Endothelial cell of umbilical vein (primary cell): ENCODE measurements around the gene GALNT10. TPM values are rescaled to one million over a fixed set of nuclear protein-coding genes. Genes with fewer than 3 reads are reported as not detected.

Source experiments
- BruUV-seq: library from RNA; stranded (reverse); fragments of 400-500 nt; replicated peaks from 2 replicates; lab custom pipeline; 2021; lab: Mats Ljungman, UMichigan
- CTCF ChIA-PET: fragments of 300-600, 350-600 bp; sonication (Branson Sonifier 250); formaldehyde crosslinking; loops from one replicate; lab custom pipeline; 2021; ENCODE audit warnings: antibody characterized with exemption, inconsistent platforms; lab: Charles Lee
- POLR2A ChIA-PET: fragments of 300-600, 350-600 bp; sonication (Branson Sonifier 250); formaldehyde crosslinking; loops from one replicate; lab custom pipeline; 2021; ENCODE audit warnings: antibody characterized with exemption, inconsistent platforms; lab: Charles Lee
- DNase-seq: peaks from one replicate; pipeline ENCODE4 v3.0.0-alpha.2; 2011; ENCODE audit warnings: low read depth, low spot score
- FAIRE-seq: peaks from 2 replicates; lab custom pipeline; 2011; peaks lifted over from hg19 to GRCh38; lab: Jason Lieb, UNC
- H2AFZ ChIP-seq: 2 replicates; pipeline ENCODE4 v1.6.0; 2012; ENCODE audit warnings: low read depth, low read length, control low read depth, inconsistent platforms
- H3K27ac ChIP-seq: 2 replicates; pipeline ENCODE4 v1.5.1; 2011; ENCODE audit warnings: low read depth, mild to moderate bottlenecking, control low read depth, low read length, moderate library complexity; ENCODE audit not compliant: insufficient read depth
- H3K27me3 ChIP-seq, 2 experiments: 2 replicates each; pipeline versions ENCODE4 v1.6.0 to v1.6.1; 2011; ENCODE audit warnings: low read length in 2 of 2, mixed read lengths in 1 of 2; ENCODE audit not compliant: control insufficient read depth in 2 of 2, insufficient read depth in 2 of 2
- H3K36me3 ChIP-seq, 2 experiments: 2 replicates in 1 of 2; 3 replicates in 1 of 2; pipeline ENCODE4 v1.5.1; 2011; ENCODE audit warnings: low read length in 2 of 2, mild to moderate bottlenecking in 1 of 2, moderate library complexity in 1 of 2; ENCODE audit not compliant: control insufficient read depth in 2 of 2, insufficient read depth in 2 of 2; ENCODE audit errors: extremely low read depth in 1 of 2
- H3K4me1 ChIP-seq: 3 replicates; pipeline ENCODE4 v1.5.1; 2011; ENCODE audit warnings: mild to moderate bottlenecking, low read length; ENCODE audit not compliant: control insufficient read depth, insufficient read depth; ENCODE audit errors: extremely low read depth
- H3K4me2 ChIP-seq: 2 replicates; pipeline ENCODE4 v1.6.1; 2011; ENCODE audit warnings: low read length, control low read depth, mixed read lengths; ENCODE audit not compliant: insufficient read depth
- H3K4me3 ChIP-seq, 3 experiments: fragments of 200-600 bp in 1 of 3; sonication (generic), shearing (Covaris generic) in 1 of 3; replicated peaks in 1 of 3; 2 replicates each; pipeline ENCODE4 v1.5.1; 2011 to 2016; ENCODE audit warnings: control low read depth in 3 of 3, low read length in 3 of 3, mild to moderate bottlenecking in 2 of 3, inconsistent platforms in 1 of 3, low read depth in 1 of 3, moderate library complexity in 1 of 3; ENCODE audit not compliant: insufficient read depth in 1 of 3
- H3K79me2 ChIP-seq: 2 replicates; pipeline ENCODE4 v1.6.0; 2012; ENCODE audit warnings: low read length, inconsistent platforms; ENCODE audit not compliant: control insufficient read depth, insufficient read depth
- H3K9ac ChIP-seq: replicated peaks from 2 replicates; pipeline ENCODE3; 2011; ENCODE audit warnings: low read length, control low read depth; ENCODE audit not compliant: insufficient read depth; ENCODE audit errors: extremely low read depth
- H3K9me1 ChIP-seq: replicated peaks from 3 replicates; pipeline ENCODE4 v1.6.0; 2011; ENCODE audit warnings: mild to moderate bottlenecking, low read length; ENCODE audit not compliant: control insufficient read depth, insufficient read depth; ENCODE audit errors: extremely low read depth
- H3K9me3 ChIP-seq: replicated peaks from 2 replicates; pipeline ENCODE4 v1.5.1; 2012; ENCODE audit warnings: low read length, inconsistent platforms; ENCODE audit not compliant: control insufficient read depth, insufficient read depth
- H4K20me1 ChIP-seq: replicated peaks from 2 replicates; pipeline ENCODE3; 2011; ENCODE audit warnings: mild to moderate bottlenecking, low read length; ENCODE audit not compliant: control insufficient read depth, insufficient read depth; ENCODE audit errors: extremely low read depth
- EZH2 ChIP-seq: IDR thresholded peaks from 2 replicates; pipeline ENCODE4 v1.6.1; 2012; ENCODE audit warnings: borderline replicate concordance, low read depth, mild to moderate bottlenecking, moderate library complexity, low read length, inconsistent platforms; ENCODE audit not compliant: severe bottlenecking
- FOS ChIP-seq: IDR thresholded peaks from 2 replicates; pipeline ENCODE4 v1.6.1; 2011; ENCODE audit warnings: mild to moderate bottlenecking, low read length, moderate library complexity, borderline replicate concordance; ENCODE audit not compliant: insufficient read depth
- GATA2 ChIP-seq: IDR thresholded peaks from 2 replicates; pipeline ENCODE4 v1.7.0; 2011; ENCODE audit warnings: low read depth, mild to moderate bottlenecking, moderate library complexity, mixed read lengths, low read length; ENCODE audit not compliant: insufficient read length, insufficient read depth
- JUN ChIP-seq: IDR thresholded peaks from 2 replicates; pipeline ENCODE4 v1.6.1; 2011; ENCODE audit warnings: borderline replicate concordance, low read depth; ENCODE audit not compliant: insufficient read length, insufficient read depth
- MAX ChIP-seq: IDR thresholded peaks from 2 replicates; pipeline ENCODE4 v1.6.1; 2011; ENCODE audit not compliant: insufficient read depth, insufficient read length
- MYC ChIP-seq: IDR thresholded peaks from one replicate; pipeline ENCODE4 v1.6.1; 2011; ENCODE audit warnings: mild to moderate bottlenecking, low read depth, low read length
- POLR2A ChIP-seq: IDR thresholded peaks from 2 replicates; pipeline ENCODE4 v1.6.1; 2012; ENCODE audit warnings: low read depth, mild to moderate bottlenecking, control low read depth, low read length
- POLR2AphosphoS5 ChIP-seq: IDR thresholded peaks from 2 replicates; pipeline ENCODE4 v1.6.1; 2012; ENCODE audit warnings: low read depth, mild to moderate bottlenecking, control low read depth, low read length, moderate library complexity; ENCODE audit not compliant: insufficient read depth
- dilution Hi-C: fragments of 300-500 bp; cut with MboI; formaldehyde crosslinking; loops from one replicate; pipeline ENCODE4 v1.15.0; 2019; ENCODE audit warnings: low sequenced_read_pairs; ENCODE audit not compliant: extremely low pct_ligation_motif_present
- intact Hi-C: fragments of 100-400 bp; cut with micrococcal nuclease; formaldehyde crosslinking; loops from one replicate; pipeline ENCODE4 v1.10.0; 2022
- polyA plus RNA-seq, 4 experiments: library from polyadenylated mRNA; depleted of rRNA in 3 of 4; stranded (reverse) in 3 of 4; unstranded in 1 of 4; fragments of >200 nt; gene quantifications; 2 replicates each; pipeline versions ENCODE4 v1.2.1 to v1.2.3, GENCODE V29; 2011 to 2012; ENCODE audit warnings: missing spikeins in 1 of 4
- total RNA-seq: library from RNA; stranded (reverse); gene quantifications from 2 replicates; pipeline ENCODE4 v1.2.3, GENCODE V29; 2021
- TF ChIP-seq, protein P1 (sequence below), 2 donors: IDR thresholded peaks; 1 replicate in 1 of 2; 2 replicates in 1 of 2; pipeline ENCODE4 v1.5.1; 2011; ENCODE audit warnings: low read length in 2 of 2, mild to moderate bottlenecking in 2 of 2, moderate library complexity in 2 of 2, control low read depth in 1 of 2, inconsistent platforms in 1 of 2, low read depth in 1 of 2; ENCODE audit not compliant: insufficient read depth in 1 of 2; ENCODE audit errors: extremely low read depth in 1 of 2

The GALNT10 gene
- total and polyA plus RNA-seq, 2 donors (not counting 3 experiments of a cell fraction or from before 2014, with no cell fraction given): 70.2 to 77.6 TPM

DNA sequence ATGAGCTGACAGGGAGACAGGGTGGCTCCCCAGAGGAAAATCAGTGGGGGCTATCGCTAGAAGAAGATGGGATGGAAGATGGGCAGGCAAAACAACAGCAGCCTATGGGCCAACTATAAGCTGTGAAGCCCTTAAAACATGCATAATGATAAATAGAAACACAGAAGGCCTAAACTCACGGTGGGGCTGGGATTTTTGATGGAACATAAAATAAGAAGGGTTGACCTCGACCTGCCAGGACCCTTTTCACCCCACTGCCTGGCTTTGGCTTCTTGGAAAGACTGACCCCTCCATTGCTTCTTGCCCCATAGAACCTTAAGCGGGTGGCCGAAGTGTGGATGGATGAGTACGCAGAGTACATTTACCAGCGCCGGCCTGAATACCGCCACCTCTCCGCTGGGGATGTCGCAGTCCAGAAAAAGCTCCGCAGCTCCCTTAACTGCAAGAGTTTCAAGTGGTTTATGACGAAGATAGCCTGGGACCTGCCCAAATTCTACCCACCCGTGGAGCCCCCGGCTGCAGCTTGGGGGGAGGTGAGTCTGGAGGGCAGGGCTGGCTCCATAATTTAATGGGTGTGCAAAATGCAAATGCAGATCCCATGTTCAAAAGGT is 218.8 kb downstream of the GALNT10 start:
- intact Hi-C loops: loop anchor here (5.0 kb wide), 1 partner anchor 77 kb away; no protein-coding TSS in a partner anchor
- dilution Hi-C loops: no loop called here
- Histone ChIP-seq H3K4me2 (no peak overlapping the region), H3K36me3 (peaks cover 5 to 26% of the 10 kb centered on the region in 2 experiments), H3K4me1 (no peaks in the 10 kb centered on the region), H3K9ac (no peak overlapping the region), H3K9me3 (no peaks in the 10 kb centered on the region), H2AFZ (no peak overlapping the region), H4K20me1 (no peaks in the 10 kb centered on the region), H3K9me1 (no peaks in the 10 kb centered on the region), H3K4me3 (no peak overlapping the region), H3K79me2 (no peaks in the 10 kb centered on the region), H3K27me3 (no peaks in the 10 kb centered on the region), H3K27ac (no peak overlapping the region)
- POLR2A ChIA-PET: interaction anchor here (0.5 kb wide), 1 partner anchor 271 kb away, joined by 3 read pairs; no protein-coding TSS in a partner anchor
- DNase-seq (no peak), FAIRE-seq (no peak)
- no TSS peak for BruUV-seq
- TF ChIP-seq MAX (no peak), EZH2 (no peak), JUN (no peak), POLR2A (no peak)
- CTCF ChIA-PET: interaction anchor here (0.6 to 3.0 kb wide), 4 partner anchors 9 to 337 kb away, joined by 3 to 14 read pairs (median 5); no protein-coding TSS in a partner anchor

DNA sequence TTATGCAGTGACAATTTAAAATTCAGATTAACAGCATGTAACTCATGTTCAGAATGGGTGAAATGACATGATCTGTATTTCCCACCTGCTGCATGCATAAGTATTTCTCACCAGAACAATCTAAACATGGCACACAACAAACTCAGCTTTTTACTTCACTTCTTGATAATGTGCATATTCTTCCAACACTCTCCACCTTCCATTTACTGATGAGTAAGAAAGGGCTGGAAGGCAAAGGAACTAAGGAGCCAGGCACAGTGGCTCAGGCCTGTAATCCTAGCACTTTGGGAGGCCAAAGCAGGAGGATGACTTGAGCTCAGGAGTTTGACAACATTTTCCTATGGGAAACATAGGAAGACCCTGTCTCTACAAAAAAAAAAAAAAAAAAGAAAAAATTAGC is 219.5 kb downstream of the GALNT10 start:
- intact Hi-C loops (no loop called here), dilution Hi-C loops (no loop called here)
- Histone ChIP-seq H3K9me3 (no peaks in the 10 kb centered on the region), H3K9ac (no peak overlapping the region), H3K4me1 (no peaks in the 10 kb centered on the region), H3K9me1 (no peaks in the 10 kb centered on the region), H3K4me3 (no peak overlapping the region), H3K27me3 (no peaks in the 10 kb centered on the region), H3K4me2 (no peak overlapping the region), H3K79me2 (no peaks in the 10 kb centered on the region), H3K27ac (no peak overlapping the region), H3K36me3 (peaks cover 5 to 26% of the 10 kb centered on the region in 2 experiments), H4K20me1 (no peaks in the 10 kb centered on the region), H2AFZ (no peak overlapping the region)
- BruUV-seq: no TSS peak
- CTCF ChIA-PET: interaction anchor here (0.6 to 2.2 kb wide), 3 partner anchors 8 to 244 kb away, joined by 3 to 7 read pairs (median 3); no protein-coding TSS in a partner anchor
- TF ChIP-seq FOS (no peak), MYC (no peak), GATA2 (no peak), JUN (no peak), MAX (no peak), POLR2AphosphoS5 (no peak), EZH2 (no peak), POLR2A (no peak)
- TF ChIP-seq, protein P1, sequence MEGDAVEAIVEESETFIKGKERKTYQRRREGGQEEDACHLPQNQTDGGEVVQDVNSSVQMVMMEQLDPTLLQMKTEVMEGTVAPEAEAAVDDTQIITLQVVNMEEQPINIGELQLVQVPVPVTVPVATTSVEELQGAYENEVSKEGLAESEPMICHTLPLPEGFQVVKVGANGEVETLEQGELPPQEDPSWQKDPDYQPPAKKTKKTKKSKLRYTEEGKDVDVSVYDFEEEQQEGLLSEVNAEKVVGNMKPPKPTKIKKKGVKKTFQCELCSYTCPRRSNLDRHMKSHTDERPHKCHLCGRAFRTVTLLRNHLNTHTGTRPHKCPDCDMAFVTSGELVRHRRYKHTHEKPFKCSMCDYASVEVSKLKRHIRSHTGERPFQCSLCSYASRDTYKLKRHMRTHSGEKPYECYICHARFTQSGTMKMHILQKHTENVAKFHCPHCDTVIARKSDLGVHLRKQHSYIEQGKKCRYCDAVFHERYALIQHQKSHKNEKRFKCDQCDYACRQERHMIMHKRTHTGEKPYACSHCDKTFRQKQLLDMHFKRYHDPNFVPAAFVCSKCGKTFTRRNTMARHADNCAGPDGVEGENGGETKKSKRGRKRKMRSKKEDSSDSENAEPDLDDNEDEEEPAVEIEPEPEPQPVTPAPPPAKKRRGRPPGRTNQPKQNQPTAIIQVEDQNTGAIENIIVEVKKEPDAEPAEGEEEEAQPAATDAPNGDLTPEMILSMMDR (IDR thresholded peaks at IDR 0.05; ENCODE audit: extremely low read depth in 1 of 2, insufficient read depth in 1 of 2, low read depth in 1 of 2, low read length in 2 of 2): no peak
- DNase-seq (no peak), FAIRE-seq (no peak)
- POLR2A ChIA-PET: no interaction called here
